Neural progenitor cell (in vitro differentiated cells): ENCODE measurements around the gene SNX32. TPM values are rescaled to one million over a fixed set of nuclear protein-coding genes. Genes with fewer than 3 reads are reported as not detected.

Source experiments
- DNase-seq: peaks from one replicate; pipeline ENCODE4 v3.0.0-alpha.2; 2016; ENCODE audit warnings: low spot score
- H2AFZ ChIP-seq: fragments of 200-600 bp; sonication (generic); replicated peaks from 2 replicates; pipeline ENCODE4 v1.6.1; 2016; ENCODE audit warnings: antibody characterized with exemption
- H3F3A ChIP-seq: fragments of 200-600 bp; sonication (generic); 2 replicates; pipeline ENCODE4 v1.6.1; 2016; ENCODE audit warnings: antibody characterized with exemption, low read depth
- H3K27ac ChIP-seq: fragments of 200-600 bp; sonication (generic); 2 replicates; pipeline ENCODE4 v1.5.1; 2016; ENCODE audit warnings: mild to moderate bottlenecking
- H3K27me3 ChIP-seq: fragments of 200-600 bp; sonication (generic); 2 replicates; pipeline ENCODE4 v1.6.1; 2016; ENCODE audit warnings: mild to moderate bottlenecking, moderate library complexity
- H3K36me3 ChIP-seq: fragments of 200-600 bp; sonication (generic); 2 replicates; pipeline ENCODE4 v1.5.1; 2016
- H3K4me1 ChIP-seq: fragments of 200-600 bp; sonication (generic); 2 replicates; pipeline ENCODE4 v1.6.1; 2016; ENCODE audit warnings: mixed run types
- H3K4me2 ChIP-seq: fragments of 200-600 bp; sonication (generic); 2 replicates; pipeline ENCODE4 v1.6.1; 2016
- H3K4me3 ChIP-seq: fragments of 200-600 bp; sonication (generic); 2 replicates; pipeline ENCODE4 v1.5.1; 2016
- H3K79me2 ChIP-seq: fragments of 200-600 bp; sonication (generic); 2 replicates; pipeline ENCODE4 v1.6.1; 2016; ENCODE audit warnings: low read depth
- H3K9ac ChIP-seq: fragments of 200-600 bp; sonication (generic); 2 replicates; pipeline ENCODE4 v1.6.1; 2016
- H3K9me3 ChIP-seq: fragments of 200-600 bp; sonication (generic); 2 replicates; pipeline ENCODE4 v1.5.1; 2016; ENCODE audit warnings: low read depth
- H4K20me1 ChIP-seq: fragments of 200-600 bp; sonication (generic); 2 replicates; pipeline ENCODE4 v1.6.1; 2016; ENCODE audit warnings: low read depth
- H3K27ac Mint-ChIP-seq: 3 replicates; pipeline ENCODE4 v1.8.0; 2021; ENCODE audit warnings: mixed read lengths
- H3K27me3 Mint-ChIP-seq: 2 replicates; pipeline ENCODE4 v1.8.0; 2022; ENCODE audit warnings: low read depth, mild to moderate bottlenecking, inconsistent platforms, moderate library complexity, mixed read lengths; ENCODE audit not compliant: insufficient read depth
- H3K36me3 Mint-ChIP-seq: 3 replicates; pipeline ENCODE4 v1.8.0; 2021; ENCODE audit warnings: mixed read lengths
- H3K4me1 Mint-ChIP-seq: 3 replicates; pipeline ENCODE4 v1.8.0; 2021; ENCODE audit warnings: mixed read lengths
- H3K4me3 Mint-ChIP-seq: 3 replicates; pipeline ENCODE4 v1.8.0; 2021; ENCODE audit warnings: mild to moderate bottlenecking, moderate library complexity, mixed read lengths
- H3K9me3 Mint-ChIP-seq: 3 replicates; pipeline ENCODE4 v1.8.0; 2020; ENCODE audit warnings: mixed read lengths
- EZH2 ChIP-seq: fragments of 200-600 bp; sonication (generic); IDR thresholded peaks from 2 replicates; pipeline ENCODE4 v1.6.1; 2017; ENCODE audit warnings: antibody characterized with exemption, mild to moderate bottlenecking, moderate library complexity
- EZH2phosphoT487 ChIP-seq: fragments of 200-600 bp; sonication (generic); IDR thresholded peaks from 2 replicates; pipeline ENCODE4 v1.6.1; 2017; ENCODE audit warnings: antibody characterized with exemption
- total RNA-seq: library from RNA; depleted of rRNA; stranded (reverse); fragments of >200 nt; gene quantifications from 2 replicates; pipeline ENCODE4 v1.2.3, GENCODE V29; 2015; ENCODE audit warnings: low replicate concordance
- TF ChIP-seq, protein P1 (sequence below): fragments of 200-600 bp; sonication (generic); IDR thresholded peaks from 2 replicates; pipeline ENCODE4 v1.5.1; 2017; ENCODE audit warnings: antibody characterized with exemption, mild to moderate bottlenecking

The SNX32 gene
- total RNA-seq, 1 donor from 2014 or later: 1.4 TPM

DNA sequence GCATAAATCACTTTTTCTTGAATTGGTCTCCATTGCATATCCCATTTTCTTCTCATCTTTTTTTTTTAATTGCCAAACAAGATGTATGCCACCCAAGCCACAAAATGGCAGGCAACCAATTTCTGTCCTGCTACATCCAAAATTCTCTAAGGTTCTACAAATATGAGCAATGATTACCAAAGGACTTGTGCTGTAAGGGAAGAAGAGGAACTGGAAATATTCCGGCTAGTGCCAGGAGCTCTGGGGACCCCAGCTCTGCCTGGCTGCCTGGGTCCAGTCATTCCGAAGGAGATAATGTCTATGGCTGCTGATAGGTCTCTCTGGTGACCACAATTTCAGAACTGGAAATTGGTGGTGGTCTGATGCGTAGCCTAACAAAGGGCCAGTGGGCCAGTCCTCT is 17.1 kb upstream of the SNX32 start:
- no peak overlapping the region for H3K4me2 ChIP-seq
- H3K9me3 ChIP-seq: no peaks in the 10 kb centered on the region
- no peak for DNase-seq
- no peak overlapping the region for H2AFZ ChIP-seq
- no peak overlapping the region for H3K9ac ChIP-seq
- no peaks in the 10 kb centered on the region for H3K4me1 ChIP-seq
- no peak overlapping the region for H3K27ac ChIP-seq
- TF ChIP-seq EZH2 (no peak), EZH2phosphoT487 (no peak)
- TF ChIP-seq, protein P1, sequence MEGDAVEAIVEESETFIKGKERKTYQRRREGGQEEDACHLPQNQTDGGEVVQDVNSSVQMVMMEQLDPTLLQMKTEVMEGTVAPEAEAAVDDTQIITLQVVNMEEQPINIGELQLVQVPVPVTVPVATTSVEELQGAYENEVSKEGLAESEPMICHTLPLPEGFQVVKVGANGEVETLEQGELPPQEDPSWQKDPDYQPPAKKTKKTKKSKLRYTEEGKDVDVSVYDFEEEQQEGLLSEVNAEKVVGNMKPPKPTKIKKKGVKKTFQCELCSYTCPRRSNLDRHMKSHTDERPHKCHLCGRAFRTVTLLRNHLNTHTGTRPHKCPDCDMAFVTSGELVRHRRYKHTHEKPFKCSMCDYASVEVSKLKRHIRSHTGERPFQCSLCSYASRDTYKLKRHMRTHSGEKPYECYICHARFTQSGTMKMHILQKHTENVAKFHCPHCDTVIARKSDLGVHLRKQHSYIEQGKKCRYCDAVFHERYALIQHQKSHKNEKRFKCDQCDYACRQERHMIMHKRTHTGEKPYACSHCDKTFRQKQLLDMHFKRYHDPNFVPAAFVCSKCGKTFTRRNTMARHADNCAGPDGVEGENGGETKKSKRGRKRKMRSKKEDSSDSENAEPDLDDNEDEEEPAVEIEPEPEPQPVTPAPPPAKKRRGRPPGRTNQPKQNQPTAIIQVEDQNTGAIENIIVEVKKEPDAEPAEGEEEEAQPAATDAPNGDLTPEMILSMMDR: no peak
- no peak overlapping the region for H3K4me3 ChIP-seq
- peaks cover 12% of the 10 kb centered on the region for H3K4me1 Mint-ChIP-seq
- no peaks in the 10 kb centered on the region for H4K20me1 ChIP-seq
- no peak overlapping the region for H3K27ac Mint-ChIP-seq
- peaks cover 2% of the 10 kb centered on the region for H3K27me3 Mint-ChIP-seq
- no peaks in the 10 kb centered on the region for H3K9me3 Mint-ChIP-seq
- H3K79me2 ChIP-seq: no peaks in the 10 kb centered on the region
- peaks cover 4% of the 10 kb centered on the region for H3K36me3 Mint-ChIP-seq
- H3K36me3 ChIP-seq: no peaks in the 10 kb centered on the region
- H3K27me3 ChIP-seq: peaks cover 16% of the 10 kb centered on the region
- H3F3A ChIP-seq: no peaks in the 10 kb centered on the region
- peak overlapping the region; percentile 84 for H3K4me3 Mint-ChIP-seq

DNA sequence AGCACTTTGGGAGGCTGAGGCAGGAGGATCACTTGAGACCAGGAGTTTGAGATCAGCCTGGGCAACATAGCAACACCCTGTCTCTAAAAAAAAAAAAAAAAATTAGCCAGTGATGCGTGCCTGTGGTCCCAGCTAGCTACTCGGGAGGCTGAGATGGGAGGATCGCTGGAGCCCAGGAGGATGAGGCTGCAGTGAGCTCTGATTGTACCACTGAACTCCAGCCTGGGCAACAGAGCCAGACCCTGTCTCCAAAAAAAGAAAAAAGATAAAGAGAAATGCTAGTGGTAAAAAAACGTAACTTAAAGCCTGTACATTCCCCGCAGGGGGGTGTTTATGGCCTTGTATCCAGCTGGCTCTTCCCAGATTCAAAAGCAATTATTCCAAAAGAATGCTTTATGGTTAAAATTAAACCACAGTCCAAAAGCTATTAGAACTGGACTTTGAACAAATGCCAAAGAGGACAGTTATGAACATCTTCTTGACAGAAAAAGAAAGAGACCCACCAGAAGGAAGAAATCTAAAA is 16.4 kb upstream of the SNX32 start:
- H4K20me1 ChIP-seq: no peaks in the 10 kb centered on the region
- no peaks in the 10 kb centered on the region for H3K36me3 ChIP-seq

GRCh38 chr11:65817835-65818680 is 15.7 kb upstream of the SNX32 start:
- Mint-ChIP-seq H3K27ac (no peak overlapping the region), H3K27me3 (peaks cover 2% of the 10 kb centered on the region), H3K9me3 (no peaks in the 10 kb centered on the region), H3K4me3 (peak overlapping the region; percentile 84), H3K36me3 (peaks cover 4% of the 10 kb centered on the region), H3K4me1 (peaks cover 12% of the 10 kb centered on the region)
- Histone ChIP-seq H4K20me1 (no peaks in the 10 kb centered on the region), H3F3A (no peaks in the 10 kb centered on the region), H3K4me1 (no peaks in the 10 kb centered on the region), H3K9ac (no peak overlapping the region), H3K4me2 (peak overlapping the region; percentile 77), H3K27ac (no peak overlapping the region), H3K79me2 (no peaks in the 10 kb centered on the region), H3K27me3 (peaks cover 16% of the 10 kb centered on the region), H2AFZ (peak overlapping the region; percentile 55), H3K9me3 (no peaks in the 10 kb centered on the region), H3K36me3 (no peaks in the 10 kb centered on the region), H3K4me3 (peak overlapping the region; percentile 62)
- DNase-seq: peak; percentile 95
- TF ChIP-seq, protein P1: peak; percentile 97
- no peak for TF ChIP-seq EZH2phosphoT487
- peak; percentile 45 for TF ChIP-seq EZH2

More for the DNA sequence above, 16.4 kb upstream of the SNX32 start:
- Histone ChIP-seq H3K79me2 (no peaks in the 10 kb centered on the region), H3K4me3 (peak overlapping the region; percentile 62), H3K9ac (no peak overlapping the region), H3F3A (no peaks in the 10 kb centered on the region), H3K9me3 (no peaks in the 10 kb centered on the region), H3K27ac (no peak overlapping the region), H2AFZ (peak overlapping the region; percentile 55), H3K4me1 (no peaks in the 10 kb centered on the region), H3K4me2 (peak overlapping the region; percentile 77), H3K27me3 (peaks cover 16% of the 10 kb centered on the region)
- no peaks in the 10 kb centered on the region for H3K9me3 Mint-ChIP-seq
- H3K4me1 Mint-ChIP-seq: peaks cover 12% of the 10 kb centered on the region
- H3K36me3 Mint-ChIP-seq: peaks cover 4% of the 10 kb centered on the region
- peaks cover 2% of the 10 kb centered on the region for H3K27me3 Mint-ChIP-seq
- DNase-seq: no peak
- peak overlapping the region; percentile 84 for H3K4me3 Mint-ChIP-seq
- H3K27ac Mint-ChIP-seq: no peak overlapping the region
- no peak for TF ChIP-seq EZH2
- TF ChIP-seq, protein P1: no peak
- TF ChIP-seq EZH2phosphoT487: peak; percentile 24
